ENCODE data around the gene MAMDC4. TPM values are rescaled to one million over a fixed set of nuclear protein-coding genes. Genes with fewer than 3 reads are reported as not detected.
"Not testable (repeated sequence)": the region's sequence is repeated elsewhere in the genome, so short reads cannot be mapped to it uniquely, and the experiment has no call there.

MAMDC4 gene
- total and polyA plus RNA-seq, 8 donors = 1.1 to 317 (median 4.5) TPM

DNA sequence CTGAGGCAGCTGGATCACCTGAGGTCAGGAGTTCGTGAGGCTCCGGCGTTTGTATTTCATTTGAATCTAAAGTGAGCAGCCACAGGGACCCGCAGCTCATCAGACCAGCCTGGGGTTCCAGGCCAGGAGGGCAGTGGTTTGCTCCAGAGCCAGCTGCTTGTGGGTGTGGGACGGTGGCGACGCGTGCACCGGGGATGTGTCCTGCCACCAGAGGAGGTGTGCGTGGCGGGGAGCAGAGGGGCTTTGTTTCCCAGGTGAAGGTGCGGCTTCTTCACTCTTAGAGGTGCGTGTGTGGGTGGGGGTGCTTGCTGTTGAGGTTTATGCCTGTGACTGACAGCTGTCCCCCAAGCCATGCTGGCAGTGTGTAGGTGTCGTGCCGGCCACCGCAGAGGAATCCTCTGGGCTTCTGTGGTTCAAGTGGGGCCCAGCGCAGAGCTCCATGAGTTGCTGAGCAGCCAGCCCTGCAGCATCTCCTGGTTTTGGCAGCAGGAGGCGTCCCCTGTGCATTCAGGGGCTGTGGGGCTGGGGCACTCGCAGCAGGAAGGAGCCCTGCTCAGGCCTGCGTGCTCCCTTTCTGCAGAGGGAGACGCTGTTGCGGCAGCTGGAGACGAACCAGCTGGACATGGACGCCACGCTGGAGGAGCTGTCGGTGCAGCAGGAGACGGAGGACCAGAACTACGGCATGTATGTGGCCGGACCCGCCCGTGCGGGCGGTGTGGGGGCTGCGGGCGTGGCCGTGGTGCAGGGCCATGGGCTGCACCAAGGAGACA is 16.8 kb upstream of the MAMDC4 start:
- H3K9me3 ChIP-seq = no peaks in the 10 kb centered on the region
- no peak for TF ChIP-seq EP300 (IDR thresholded peaks at IDR 0.05)
- TF ChIP-seq POLR2A (IDR thresholded peaks at IDR 0.05) = no peak
- TF ChIP-seq, protein P1, sequence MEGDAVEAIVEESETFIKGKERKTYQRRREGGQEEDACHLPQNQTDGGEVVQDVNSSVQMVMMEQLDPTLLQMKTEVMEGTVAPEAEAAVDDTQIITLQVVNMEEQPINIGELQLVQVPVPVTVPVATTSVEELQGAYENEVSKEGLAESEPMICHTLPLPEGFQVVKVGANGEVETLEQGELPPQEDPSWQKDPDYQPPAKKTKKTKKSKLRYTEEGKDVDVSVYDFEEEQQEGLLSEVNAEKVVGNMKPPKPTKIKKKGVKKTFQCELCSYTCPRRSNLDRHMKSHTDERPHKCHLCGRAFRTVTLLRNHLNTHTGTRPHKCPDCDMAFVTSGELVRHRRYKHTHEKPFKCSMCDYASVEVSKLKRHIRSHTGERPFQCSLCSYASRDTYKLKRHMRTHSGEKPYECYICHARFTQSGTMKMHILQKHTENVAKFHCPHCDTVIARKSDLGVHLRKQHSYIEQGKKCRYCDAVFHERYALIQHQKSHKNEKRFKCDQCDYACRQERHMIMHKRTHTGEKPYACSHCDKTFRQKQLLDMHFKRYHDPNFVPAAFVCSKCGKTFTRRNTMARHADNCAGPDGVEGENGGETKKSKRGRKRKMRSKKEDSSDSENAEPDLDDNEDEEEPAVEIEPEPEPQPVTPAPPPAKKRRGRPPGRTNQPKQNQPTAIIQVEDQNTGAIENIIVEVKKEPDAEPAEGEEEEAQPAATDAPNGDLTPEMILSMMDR (IDR thresholded peaks at IDR 0.05) = no peak
- TF ChIP-seq POLR2AphosphoS5 (IDR thresholded peaks at IDR 0.05) = no peak
- H3K27me3 ChIP-seq = no peaks in the 10 kb centered on the region
- H3K4me3 ChIP-seq = no peak overlapping the region
- peaks cover 0 to 6% (median 4%) of the 10 kb centered on the region in 4 donors for H3K4me1 ChIP-seq
- 91 to 94% (median 92%) methylated on average over 9 to 36 of the region's 36 CpGs for WGBS, 5 donors
- peak in 1 of 2 donors; percentile 3 for DNase-seq
- intact Hi-C loops (cut with DNase I; ENCODE audit: low total_unique reads) = no loop called here
- peaks cover 31 to 96% (median 92%) of the 10 kb centered on the region in 4 donors for H3K36me3 ChIP-seq
- no peak overlapping the region for H3K27ac ChIP-seq

DNA sequence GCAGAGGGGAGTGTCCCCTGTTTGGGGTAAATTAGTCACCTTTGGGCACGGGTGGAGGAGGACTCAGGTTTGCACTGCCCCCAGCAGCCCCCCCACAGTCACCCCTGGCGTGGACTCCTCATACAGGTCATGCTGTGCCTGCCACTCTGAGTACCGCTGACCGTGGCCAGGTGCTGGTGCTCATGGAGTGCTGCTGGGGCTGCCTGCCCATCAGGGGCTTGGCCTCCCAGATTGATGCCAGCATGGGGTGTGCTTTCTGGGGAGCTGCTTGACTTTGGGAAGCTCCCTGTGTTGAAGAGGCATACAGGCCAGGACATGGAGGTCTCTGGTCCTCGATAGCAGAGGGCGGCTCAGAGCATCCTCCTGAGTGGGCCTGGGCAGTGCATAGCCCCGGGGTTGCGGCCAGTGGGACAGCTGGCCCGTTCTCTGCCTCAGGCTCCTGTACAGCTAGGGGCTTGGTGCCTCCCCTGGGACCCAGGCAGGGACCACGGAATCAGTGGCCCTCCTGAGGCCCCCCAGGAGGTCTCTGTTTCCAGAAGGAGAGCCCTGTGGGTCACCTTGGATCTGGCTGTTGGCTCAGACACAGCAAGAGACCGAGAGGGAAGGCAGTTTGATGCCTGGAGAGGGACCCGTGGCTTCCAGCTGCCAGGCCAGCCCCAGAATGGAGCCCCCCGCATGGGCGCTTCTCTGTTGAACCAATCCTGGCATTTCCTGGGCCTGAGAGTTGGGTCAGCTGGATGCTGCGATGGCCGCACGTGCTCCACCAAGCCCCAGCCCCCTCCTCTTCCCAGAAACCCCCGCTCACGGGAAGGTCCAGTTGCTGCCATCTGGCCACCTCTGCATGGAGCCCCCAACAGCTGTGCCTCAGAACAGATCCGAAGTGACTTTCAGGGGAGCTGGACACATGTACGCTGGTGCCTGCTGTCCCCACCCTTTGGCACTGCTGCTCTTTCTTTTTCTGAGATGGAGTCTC is 15.9 kb upstream of the MAMDC4 start:
- DNase-seq = peak in 1 of 2 donors; percentile 9
- Histone ChIP-seq H3K4me1 (peaks cover 5 to 14% (median 12%) of the 10 kb centered on the region in 4 donors), H3K9me3 (no peaks in the 10 kb centered on the region), H3K36me3 (peaks cover 27 to 92% (median 85%) of the 10 kb centered on the region in 4 donors), H3K27ac (no peak overlapping the region), H3K4me3 (no peak overlapping the region), H3K27me3 (no peaks in the 10 kb centered on the region)
- TF ChIP-seq, protein P1 (IDR thresholded peaks at IDR 0.05) = no peak
- TF ChIP-seq POLR2AphosphoS5 (IDR thresholded peaks at IDR 0.05) = no peak
- no peak for TF ChIP-seq EP300 (IDR thresholded peaks at IDR 0.05)
- no peak for TF ChIP-seq POLR2A (IDR thresholded peaks at IDR 0.05)
- WGBS, 5 donors = 81 to 91% (median 87%) methylated on average over 10 to 21 of the region's 21 CpGs
- intact Hi-C loops (cut with DNase I; ENCODE audit: low total_unique reads) = no loop called here

DNA sequence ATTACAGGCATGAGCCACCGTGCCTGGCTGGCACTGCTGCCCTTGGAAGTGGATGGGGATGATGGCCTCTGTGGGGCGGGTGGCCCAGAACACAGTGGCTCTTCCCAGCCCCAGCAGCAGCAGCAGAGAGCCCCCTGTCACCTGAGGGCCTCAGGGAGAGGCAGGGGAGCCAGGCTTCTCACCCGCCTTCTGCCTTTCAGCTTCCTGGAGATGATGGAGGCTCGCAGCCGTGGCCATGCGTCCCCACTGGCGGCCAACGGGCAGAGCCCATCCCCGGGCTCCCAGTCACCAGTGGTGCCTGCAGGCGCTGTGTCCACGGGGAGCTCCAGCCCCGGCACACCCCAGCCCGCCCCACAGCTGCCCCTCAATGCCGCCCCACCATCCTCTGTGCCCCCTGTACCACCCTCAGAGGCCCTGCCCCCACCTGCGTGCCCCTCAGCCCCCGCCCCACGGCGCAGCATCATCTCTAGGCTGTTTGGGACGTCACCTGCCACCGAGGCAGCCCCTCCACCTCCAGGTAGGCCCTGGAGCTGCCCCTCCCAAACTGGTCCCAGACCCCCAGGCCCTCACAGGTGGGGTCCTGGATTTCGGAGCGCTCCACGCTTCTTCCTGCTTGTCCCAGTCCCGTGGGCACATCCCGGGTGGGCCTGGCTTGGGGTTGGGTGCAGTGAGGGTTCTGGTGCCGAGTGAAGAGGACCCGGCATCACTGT is 14.8 kb upstream of the MAMDC4 start:
- Histone ChIP-seq H3K9me3 (no peaks in the 10 kb centered on the region), H3K27ac (no peak overlapping the region), H3K27me3 (no peaks in the 10 kb centered on the region), H3K4me3 (no peak overlapping the region), H3K36me3 (peaks cover 18 to 81% (median 75%) of the 10 kb centered on the region in 4 donors), H3K4me1 (peaks cover 16 to 25% (median 23%) of the 10 kb centered on the region in 4 donors)
- no peak for DNase-seq
- 88 to 96% (median 89%) methylated on average over 16 to 27 of the region's 27 CpGs for WGBS, 5 donors
- intact Hi-C loops (cut with DNase I; ENCODE audit: low total_unique reads) = no loop called here
- TF ChIP-seq POLR2AphosphoS5 (IDR thresholded peaks at IDR 0.05) = no peak
- TF ChIP-seq EP300 (IDR thresholded peaks at IDR 0.05) = no peak
- TF ChIP-seq POLR2A (IDR thresholded peaks at IDR 0.05) = no peak
- TF ChIP-seq, protein P1 (IDR thresholded peaks at IDR 0.05) = no peak

DNA sequence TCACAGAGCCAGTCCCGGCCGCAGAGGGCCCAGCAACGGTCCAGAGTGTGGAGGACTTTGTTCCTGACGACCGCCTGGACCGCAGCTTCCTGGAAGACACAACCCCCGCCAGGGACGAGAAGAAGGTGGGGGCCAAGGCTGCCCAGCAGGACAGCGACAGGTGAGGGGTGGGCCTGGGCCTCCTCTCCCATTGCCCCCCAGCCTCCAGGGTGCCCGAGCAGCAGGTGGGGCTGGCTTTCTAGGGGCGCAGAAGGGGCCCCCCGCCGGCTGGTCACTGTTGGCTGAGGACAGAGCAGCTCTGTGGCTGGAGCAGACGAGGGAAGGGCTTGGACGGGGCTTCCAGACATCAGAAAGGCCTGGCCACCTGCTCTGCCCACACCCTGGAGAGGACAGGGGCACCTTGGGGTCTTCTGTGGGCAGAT is 14.3 kb upstream of the MAMDC4 start:
- intact Hi-C loops (cut with DNase I; ENCODE audit: low total_unique reads); DNase-seq; H3K4me3 ChIP-seq; H3K27me3 ChIP-seq; H3K9me3 ChIP-seq; H3K27ac ChIP-seq: not testable (repeated sequence)
- peaks cover 22 to 31% (median 29%) of the 10 kb centered on the region in 4 donors for H3K4me1 ChIP-seq
- 86 to 89% (median 88%) methylated on average over 9 to 15 of the region's 15 CpGs for WGBS, 5 donors
- H3K36me3 ChIP-seq = peaks cover 12 to 75% (median 69%) of the 10 kb centered on the region in 4 donors
